Measurements from ENCODE around the gene ZNF672. TPM values are rescaled to one million over a fixed set of nuclear protein-coding genes. Genes with fewer than 3 reads are reported as not detected.
A peak's percentile ranks its signal among the peaks of the same experiment; 100 is the strongest.

Gene ZNF672
- total RNA-seq, 1 donor from 2014 or later, result 24.1 TPM

- no peak for DNase-seq (ENCODE audit: extremely low spot score, unreplicated experiment)
- Mint-ChIP-seq H3K27me3 (ENCODE audit: unreplicated experiment) (no peaks in the 10 kb centered on the region), H3K9me3 (ENCODE audit: unreplicated experiment) (no peaks in the 10 kb centered on the region), H3K27ac (ENCODE audit: unreplicated experiment) (no peak overlapping the region), H3K4me3 (ENCODE audit: unreplicated experiment) (no peak overlapping the region), H3K36me3 (ENCODE audit: unreplicated experiment) (peaks cover 1% of the 10 kb centered on the region), H3K4me1 (ENCODE audit: unreplicated experiment) (peaks cover 18% of the 10 kb centered on the region)
- TF ChIP-seq CTCF (IDR thresholded peaks at IDR 0.05), result no peak
Observed at GRCh38 chr1:248855580-248855979, 17.6 kb downstream of the ZNF672 start.

GRCh38 chr1:248856176-248856575 lies 18.2 kb downstream of the ZNF672 start:
- peaks cover 1% of the 10 kb centered on the region for H3K36me3 Mint-ChIP-seq (ENCODE audit: unreplicated experiment)
- no peak overlapping the region for H3K4me3 Mint-ChIP-seq (ENCODE audit: unreplicated experiment)

GRCh38 chr1:248857201-248857600 lies 19.2 kb downstream of the ZNF672 start:
- no peaks in the 10 kb centered on the region for H3K9me3 Mint-ChIP-seq (ENCODE audit: unreplicated experiment)
- H3K36me3 Mint-ChIP-seq (ENCODE audit: unreplicated experiment), result peaks cover 1% of the 10 kb centered on the region
- peaks cover 18% of the 10 kb centered on the region for H3K4me1 Mint-ChIP-seq (ENCODE audit: unreplicated experiment)

More at GRCh38 chr1:248856176-248856575, 18.2 kb downstream of the ZNF672 start:
- no peaks in the 10 kb centered on the region for H3K9me3 Mint-ChIP-seq (ENCODE audit: unreplicated experiment)
- peak overlapping the region; percentile 31 for H3K27ac Mint-ChIP-seq (ENCODE audit: unreplicated experiment)
- peaks cover 18% of the 10 kb centered on the region for H3K4me1 Mint-ChIP-seq (ENCODE audit: unreplicated experiment)
- no peaks in the 10 kb centered on the region for H3K27me3 Mint-ChIP-seq (ENCODE audit: unreplicated experiment)
- TF ChIP-seq CTCF (IDR thresholded peaks at IDR 0.05), result no peak
- DNase-seq (ENCODE audit: extremely low spot score, unreplicated experiment), result peak; percentile 68

GRCh38 chr1:248857749-248858095 lies 19.7 kb downstream of the ZNF672 start:
- Mint-ChIP-seq H3K9me3 (ENCODE audit: unreplicated experiment) (no peaks in the 10 kb centered on the region), H3K36me3 (ENCODE audit: unreplicated experiment) (peaks cover 1% of the 10 kb centered on the region), H3K27me3 (ENCODE audit: unreplicated experiment) (no peaks in the 10 kb centered on the region), H3K4me3 (ENCODE audit: unreplicated experiment) (peak overlapping the region; percentile 85), H3K27ac (ENCODE audit: unreplicated experiment) (peak overlapping the region; percentile 88), H3K4me1 (ENCODE audit: unreplicated experiment) (peaks cover 21% of the 10 kb centered on the region)
- TF ChIP-seq CTCF (IDR thresholded peaks at IDR 0.05), result no peak
- DNase-seq (ENCODE audit: extremely low spot score, unreplicated experiment), result peak; percentile 60

More at GRCh38 chr1:248857201-248857600, 19.2 kb downstream of the ZNF672 start:
- H3K27ac Mint-ChIP-seq (ENCODE audit: unreplicated experiment), result peak overlapping the region; percentile 42
- H3K27me3 Mint-ChIP-seq (ENCODE audit: unreplicated experiment), result no peaks in the 10 kb centered on the region
- peak overlapping the region; percentile 85 for H3K4me3 Mint-ChIP-seq (ENCODE audit: unreplicated experiment)
- peak; percentile 71 for DNase-seq (ENCODE audit: extremely low spot score, unreplicated experiment)
- no peak for TF ChIP-seq CTCF (IDR thresholded peaks at IDR 0.05)

- Mint-ChIP-seq H3K4me3 (ENCODE audit: unreplicated experiment) (peak overlapping the region; percentile 85), H3K27me3 (ENCODE audit: unreplicated experiment) (no peaks in the 10 kb centered on the region), H3K9me3 (ENCODE audit: unreplicated experiment) (no peaks in the 10 kb centered on the region), H3K36me3 (ENCODE audit: unreplicated experiment) (peaks cover 1% of the 10 kb centered on the region), H3K27ac (ENCODE audit: unreplicated experiment) (peak overlapping the region; percentile 88), H3K4me1 (ENCODE audit: unreplicated experiment) (peaks cover 25% of the 10 kb centered on the region)
- TF ChIP-seq CTCF (IDR thresholded peaks at IDR 0.05), result peak; percentile 30
- DNase-seq (ENCODE audit: extremely low spot score, unreplicated experiment), result no peak
Observed at GRCh38 chr1:248858096-248858890, 20.3 kb downstream of the ZNF672 start.

Data from osteocyte (in vitro differentiated cells).